HUDEP-2 (cell line): ENCODE measurements around the gene DDX47.
"Not testable (repeated sequence)": the region's sequence is repeated elsewhere in the genome, so short reads cannot be mapped to it uniquely, and the experiment has no call there.

Source experiments
- DNase-seq, 76 experiments: peaks; one replicate each; lab custom pipeline; 2025; ENCODE audit not compliant: unreplicated experiment in 76 of 76; lab: John Stamatoyannopoulos, UW

DDX47 gene

GRCh38 chr12:12870465-12870864, 57.3 kb downstream of the DDX47 start:
- no peak for DNase-seq

GRCh38 chr12:12871587-12872138, 58.5 kb downstream of the DDX47 start:
- no peak for DNase-seq

GRCh38 chr12:12872139-12872933, 59.2 kb downstream of the DDX47 start:
- DNase-seq = no peak

- no peak for DNase-seq
These were observed 59.8 kb downstream of the DDX47 start for GRCh38 chr12:12872934-12873275.

- DNase-seq = no peak
These were observed 60.9 kb downstream of the DDX47 start for GRCh38 chr12:12874029-12874428.

GRCh38 chr12:12875301-12875700, 62.2 kb downstream of the DDX47 start:
- DNase-seq = not testable (repeated sequence)

- DNase-seq = no peak
These were observed 64.1 kb downstream of the DDX47 start for GRCh38 chr12:12877153-12877768.

- no peak for DNase-seq
These were observed 64.8 kb downstream of the DDX47 start for GRCh38 chr12:12877781-12878455.
